Measurements from ENCODE around the gene ADGRD2. TPM values are rescaled to one million over a fixed set of nuclear protein-coding genes. Genes with fewer than 3 reads are reported as not detected.

The ADGRD2 gene
- total RNA-seq, 1 donor from 2014 or later = not detected

DNA sequence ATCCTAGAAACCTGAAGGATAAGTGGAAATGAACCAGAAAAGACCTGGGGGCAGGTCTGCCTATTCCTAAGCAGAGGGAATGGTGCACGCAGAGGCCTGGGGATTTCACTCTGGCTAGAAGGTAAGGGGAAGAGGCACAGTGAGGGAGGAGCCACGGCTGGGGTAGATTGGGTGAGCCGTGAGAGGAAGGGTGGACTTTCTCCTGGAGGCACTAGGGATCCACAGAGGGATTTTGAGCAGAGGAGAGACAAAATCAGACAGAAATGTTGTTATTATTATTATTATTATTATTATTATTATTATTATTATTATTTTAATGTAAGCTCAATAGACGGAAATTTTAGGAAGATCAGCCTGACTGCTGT, 3.0 kb upstream of the ADGRD2 start:
- Mint-ChIP-seq H3K4me1 (no peaks in the 10 kb centered on the region), H3K4me3 (no peak overlapping the region), H3K27me3 (peaks cover 43% of the 10 kb centered on the region), H3K9me3 (peaks cover 2% of the 10 kb centered on the region), H3K36me3 (ENCODE audit: low read depth) (no peaks in the 10 kb centered on the region), H3K27ac (no peak overlapping the region)
- intact Hi-C loops (cut with micrococcal nuclease) = no loop called here
- DNase-seq (no peak), ATAC-seq (ENCODE audit: low read depth) (no peak)
- CTCF ChIA-PET = no interaction called here
- no peak for TF ChIP-seq CTCF (IDR thresholded peaks at IDR 0.05)
- POLR2A ChIA-PET = no interaction called here

DNA sequence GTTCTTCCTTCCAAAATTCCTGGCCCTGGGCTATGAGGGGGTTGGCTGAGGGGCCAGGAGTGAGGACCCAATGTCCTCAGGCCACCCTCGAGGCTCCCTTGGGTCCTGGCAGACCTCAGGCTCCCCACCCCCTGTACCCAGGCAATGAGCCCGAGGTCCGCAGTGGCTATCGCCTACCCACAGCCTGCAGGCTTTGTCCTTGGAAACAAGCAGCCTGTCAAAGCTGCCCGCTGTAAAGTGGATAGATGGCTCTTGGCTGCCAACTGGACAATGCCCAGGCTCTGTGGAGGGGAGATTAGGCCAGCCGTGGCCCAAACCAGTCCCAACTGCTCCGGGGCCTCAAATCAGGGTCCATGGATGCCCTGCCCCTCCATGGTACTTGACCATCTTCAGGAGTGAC, 2.2 kb upstream of the ADGRD2 start:
- intact Hi-C loops (cut with micrococcal nuclease) = no loop called here
- TF ChIP-seq CTCF (IDR thresholded peaks at IDR 0.05) = no peak
- ChIA-PET POLR2A (no interaction called here), CTCF (no interaction called here)
- Mint-ChIP-seq H3K4me3 (no peak overlapping the region), H3K27me3 (peaks cover 46% of the 10 kb centered on the region), H3K27ac (no peak overlapping the region), H3K9me3 (peaks cover 2% of the 10 kb centered on the region), H3K36me3 (ENCODE audit: low read depth) (no peaks in the 10 kb centered on the region), H3K4me1 (no peaks in the 10 kb centered on the region)
- DNase-seq (no peak), ATAC-seq (ENCODE audit: low read depth) (no peak)

DNA sequence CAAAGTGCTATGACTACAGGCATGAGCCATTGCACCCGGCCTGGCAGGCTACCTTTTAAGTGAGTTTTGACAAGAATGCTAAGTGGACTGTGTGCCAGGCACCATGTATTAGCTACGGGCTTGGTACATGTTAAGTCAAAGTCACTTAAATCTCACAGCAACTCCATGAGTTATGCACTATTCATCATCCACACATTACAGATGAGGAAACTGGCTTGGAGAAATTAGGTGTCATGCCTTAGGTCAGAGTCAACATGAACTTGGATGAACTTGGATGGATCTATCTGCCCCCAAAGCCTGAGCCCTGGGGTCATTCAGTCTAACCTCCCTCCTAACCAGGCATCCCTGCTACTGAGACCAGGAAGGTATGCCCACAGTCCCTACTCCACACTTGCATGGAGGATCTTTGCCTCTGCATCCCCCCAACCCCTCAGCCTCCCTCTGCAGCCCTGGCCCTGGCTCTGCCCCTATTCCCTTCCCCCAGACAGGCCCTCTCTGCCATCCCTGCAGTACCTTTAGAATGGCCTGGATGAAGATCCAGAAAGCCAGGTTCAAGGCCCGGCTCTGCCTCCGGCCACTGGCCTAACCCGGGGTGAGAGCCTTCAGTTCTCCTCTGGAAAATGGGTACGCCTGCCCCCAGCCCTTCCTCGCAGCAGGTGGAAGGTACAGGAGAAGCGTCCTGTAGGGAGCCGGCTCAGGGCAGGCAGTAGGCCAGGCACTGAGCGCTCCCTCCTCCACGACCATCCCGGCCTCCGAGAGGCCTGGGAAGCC, 685 bp upstream of the ADGRD2 start:
- no peaks in the 10 kb centered on the region for H3K4me1 Mint-ChIP-seq
- no peaks in the 10 kb centered on the region for H3K36me3 Mint-ChIP-seq (ENCODE audit: low read depth)
- DNase-seq (no peak), ATAC-seq (ENCODE audit: low read depth) (no peak)
- intact Hi-C loops (cut with micrococcal nuclease) = no loop called here
- peaks cover 44% of the 10 kb centered on the region for H3K27me3 Mint-ChIP-seq
- no peak overlapping the region for H3K27ac Mint-ChIP-seq
- ChIA-PET POLR2A (no interaction called here), CTCF (no interaction called here)
- H3K9me3 Mint-ChIP-seq = no peaks in the 10 kb centered on the region
- H3K4me3 Mint-ChIP-seq = no peak overlapping the region
- TF ChIP-seq CTCF (IDR thresholded peaks at IDR 0.05) = no peak

GRCh38 chr9:124450931-124451661, 845 bp downstream of the ADGRD2 start:
- ChIA-PET CTCF (no interaction called here), POLR2A (no interaction called here)
- intact Hi-C loops (cut with micrococcal nuclease) = no loop called here
- no peak overlapping the region for H3K27ac Mint-ChIP-seq
- no peaks in the 10 kb centered on the region for H3K9me3 Mint-ChIP-seq
- H3K36me3 Mint-ChIP-seq (ENCODE audit: low read depth) = no peaks in the 10 kb centered on the region
- ATAC-seq (ENCODE audit: low read depth) (no peak), DNase-seq (no peak)
- H3K4me3 Mint-ChIP-seq = no peak overlapping the region
- no peak for TF ChIP-seq CTCF (IDR thresholded peaks at IDR 0.05)
- peaks cover 44% of the 10 kb centered on the region for H3K27me3 Mint-ChIP-seq
- H3K4me1 Mint-ChIP-seq = no peaks in the 10 kb centered on the region

- DNase-seq (no peak), ATAC-seq (ENCODE audit: low read depth) (no peak)
- no peak for TF ChIP-seq CTCF (IDR thresholded peaks at IDR 0.05)
- Mint-ChIP-seq H3K9me3 (no peaks in the 10 kb centered on the region), H3K27ac (no peak overlapping the region), H3K36me3 (ENCODE audit: low read depth) (no peaks in the 10 kb centered on the region), H3K4me3 (no peak overlapping the region), H3K4me1 (no peaks in the 10 kb centered on the region), H3K27me3 (peaks cover 41% of the 10 kb centered on the region)
- intact Hi-C loops (cut with micrococcal nuclease) = no loop called here
- ChIA-PET CTCF (no interaction called here), POLR2A (no interaction called here)
These were observed 2.1 kb downstream of the ADGRD2 start for GRCh38 chr9:124452326-124452725.
